ENCODE measurements around the gene ASB11.

DNA sequence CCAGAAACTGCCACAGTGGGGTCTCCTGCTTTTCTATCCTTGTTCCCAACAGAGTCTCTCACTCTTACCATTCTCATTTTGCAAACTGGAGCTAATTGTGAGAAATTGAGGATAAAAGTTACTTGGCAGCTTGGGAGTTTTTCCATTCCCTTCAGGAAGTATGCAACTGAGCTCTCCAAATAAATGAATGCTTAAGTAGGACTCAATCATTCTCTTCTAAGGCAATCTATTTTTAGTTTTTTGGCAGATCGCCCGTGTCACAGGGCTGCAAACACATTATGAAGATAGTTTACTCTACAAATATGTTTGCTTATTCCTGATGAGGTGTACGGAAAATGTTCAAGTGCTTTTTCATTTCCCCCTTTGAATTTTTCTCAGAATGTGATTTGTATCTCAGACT lies 5.3 kb downstream of the ASB11 start:
- TF ChIP-seq EZH2 (IDR thresholded peaks at IDR 0.05; ENCODE audit: insufficient read depth, poor library complexity, severe bottlenecking) (no peak), EZH2phosphoT487 (IDR thresholded peaks at IDR 0.05; ENCODE audit: insufficient read depth, low read depth) (no peak)

All from GM23248 (cell line).